HG03565 (cell line): Measurements from ENCODE around the gene TMPRSS12.
"Not testable (repeated sequence)": the region's sequence is repeated elsewhere in the genome, so short reads cannot be mapped to it uniquely, and the experiment has no call there.

ENCODE experiments used
- ATAC-seq: cut with Tn5 transposase; IDR thresholded peaks from one replicate; pipeline ENCODE4 v1.9.1; 2021; ENCODE audit warnings: mild to moderate bottlenecking, moderate library complexity; ENCODE audit not compliant: unreplicated experiment

TMPRSS12 gene, protein sequence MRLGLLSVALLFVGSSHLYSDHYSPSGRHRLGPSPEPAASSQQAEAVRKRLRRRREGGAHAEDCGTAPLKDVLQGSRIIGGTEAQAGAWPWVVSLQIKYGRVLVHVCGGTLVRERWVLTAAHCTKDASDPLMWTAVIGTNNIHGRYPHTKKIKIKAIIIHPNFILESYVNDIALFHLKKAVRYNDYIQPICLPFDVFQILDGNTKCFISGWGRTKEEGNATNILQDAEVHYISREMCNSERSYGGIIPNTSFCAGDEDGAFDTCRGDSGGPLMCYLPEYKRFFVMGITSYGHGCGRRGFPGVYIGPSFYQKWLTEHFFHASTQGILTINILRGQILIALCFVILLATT

GRCh38 chr12:50842637-50843493 lies at the start of gene TMPRSS12:
TMPRSS12 (plus strand) TSS chr12:50842926; CDS start chr12:50842965, 39 bp downstream.
- no peak for ATAC-seq

- no peak for ATAC-seq
Measured at GRCh38 chr12:50799908-50800307, 42.8 kb upstream of the TMPRSS12 start.

- no peak for ATAC-seq
Measured at GRCh38 chr12:50803230-50803875, 39.4 kb upstream of the TMPRSS12 start.

DNA sequence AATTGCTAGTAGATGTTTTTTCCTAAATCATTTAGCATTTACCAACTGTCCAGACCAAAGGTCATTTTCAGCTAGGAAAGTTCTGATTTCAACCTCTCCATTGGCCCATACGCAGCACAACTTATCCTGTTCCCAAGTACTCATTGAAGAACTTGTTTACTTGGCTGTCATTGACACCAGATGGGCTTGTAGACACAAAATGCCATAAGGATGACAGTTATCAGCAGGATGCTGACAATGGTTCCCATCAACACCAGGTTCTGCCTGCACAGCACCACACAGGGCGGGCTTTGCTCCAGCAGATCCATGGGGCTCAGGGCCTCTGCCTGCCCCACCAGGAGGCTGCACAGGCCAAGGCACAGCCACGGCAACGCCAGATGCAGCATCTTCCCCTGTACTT lies 36.5 kb upstream of the TMPRSS12 start:
- ATAC-seq = no peak

- not testable (repeated sequence) for ATAC-seq
Measured at GRCh38 chr12:50809131-50809530, 33.6 kb upstream of the TMPRSS12 start.

GRCh38 chr12:50814921-50815320 lies 27.8 kb upstream of the TMPRSS12 start:
- ATAC-seq = not testable (repeated sequence)

- no peak for ATAC-seq
Measured at GRCh38 chr12:50820177-50820576, 22.5 kb upstream of the TMPRSS12 start.

GRCh38 chr12:50822082-50822481 lies 20.6 kb upstream of the TMPRSS12 start:
- no peak for ATAC-seq

DNA sequence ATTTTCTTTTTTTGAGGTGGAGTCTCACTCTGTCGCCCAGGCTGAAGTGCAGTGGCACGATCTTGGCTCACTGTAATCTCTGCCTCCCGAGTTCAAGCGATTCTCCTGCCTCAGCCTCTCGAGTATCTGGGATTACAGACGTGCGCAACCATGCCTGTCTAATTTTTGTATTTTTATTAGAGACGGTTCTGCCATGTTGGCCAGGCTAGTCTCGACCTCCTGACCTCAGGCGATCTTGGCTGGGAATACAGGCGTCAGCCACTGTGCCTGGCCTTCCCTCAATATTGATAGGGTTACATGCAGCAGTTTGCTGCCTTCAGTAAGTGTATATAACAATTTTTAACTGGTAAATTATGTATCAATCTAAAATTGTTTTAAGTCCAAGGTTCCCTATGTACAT lies 19.0 kb upstream of the TMPRSS12 start:
- not testable (repeated sequence) for ATAC-seq

- ATAC-seq = no peak
Measured at GRCh38 chr12:50824914-50825313, 17.8 kb upstream of the TMPRSS12 start.

DNA sequence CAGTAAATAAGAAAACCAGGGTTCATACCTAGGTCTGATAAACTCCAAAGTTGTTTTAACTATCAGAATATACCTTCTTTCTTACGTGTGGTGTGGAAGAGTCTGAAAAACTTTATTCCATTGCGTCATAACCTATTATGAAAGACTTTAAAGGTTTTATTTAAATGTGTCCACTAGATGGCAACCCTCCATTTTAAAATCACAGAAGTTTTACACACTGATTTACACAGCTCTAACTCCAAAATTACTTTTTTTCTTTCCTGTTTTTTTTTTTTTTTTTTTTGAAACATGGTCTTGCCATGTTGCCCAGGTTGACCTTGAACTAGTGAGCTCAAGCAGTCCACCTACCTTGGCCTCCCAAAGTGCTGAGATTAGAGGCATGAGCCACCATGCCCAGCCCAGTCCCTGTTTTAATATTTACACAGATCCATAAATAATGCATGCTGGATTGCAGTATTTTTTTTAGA lies 17.3 kb upstream of the TMPRSS12 start:
- ATAC-seq = no peak

- no peak for ATAC-seq
Measured at GRCh38 chr12:50828121-50828520, 14.6 kb upstream of the TMPRSS12 start.

DNA sequence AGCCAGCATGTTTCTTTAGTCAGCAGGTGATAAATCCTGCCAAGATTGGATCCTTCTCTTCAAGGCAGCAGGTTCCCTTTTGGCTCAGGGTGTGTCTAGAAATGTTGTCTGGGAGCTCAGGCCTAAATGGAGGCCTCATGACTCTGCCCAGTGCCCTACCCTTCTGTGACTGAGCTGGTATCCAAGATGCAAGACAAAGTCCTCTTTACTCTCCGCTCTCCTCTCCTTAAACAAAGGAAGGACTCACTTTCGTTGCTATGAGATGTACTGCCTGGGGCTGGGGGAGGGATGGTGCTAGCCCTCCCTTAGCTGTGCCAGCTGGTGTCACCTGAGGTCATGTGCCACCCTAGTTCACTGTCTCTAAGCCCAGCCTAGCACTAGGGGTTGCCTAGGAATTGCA lies 13.8 kb upstream of the TMPRSS12 start:
- ATAC-seq = no peak

- not testable (repeated sequence) for ATAC-seq
Measured at GRCh38 chr12:50833801-50834200, 8.9 kb upstream of the TMPRSS12 start.

DNA sequence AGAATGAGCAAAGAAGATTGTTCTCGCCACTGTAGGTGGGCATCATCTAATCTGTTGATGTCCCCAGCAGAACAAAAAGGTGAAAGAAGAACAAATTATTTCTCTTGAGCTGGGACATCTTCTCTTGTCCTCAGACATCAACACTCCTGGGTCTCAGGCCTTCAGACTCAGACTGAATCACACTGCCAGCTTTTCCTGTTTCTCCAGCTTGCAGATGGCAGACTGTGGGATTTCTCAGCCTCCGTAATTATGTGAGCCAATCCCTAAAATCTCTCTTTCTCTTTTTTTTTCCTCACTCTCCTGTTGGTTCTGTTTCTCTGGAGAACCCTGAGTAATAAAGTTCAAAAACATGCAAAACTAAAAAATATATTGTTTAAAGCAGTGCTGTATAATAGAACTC lies 3.7 kb upstream of the TMPRSS12 start:
- ATAC-seq = no peak

DNA sequence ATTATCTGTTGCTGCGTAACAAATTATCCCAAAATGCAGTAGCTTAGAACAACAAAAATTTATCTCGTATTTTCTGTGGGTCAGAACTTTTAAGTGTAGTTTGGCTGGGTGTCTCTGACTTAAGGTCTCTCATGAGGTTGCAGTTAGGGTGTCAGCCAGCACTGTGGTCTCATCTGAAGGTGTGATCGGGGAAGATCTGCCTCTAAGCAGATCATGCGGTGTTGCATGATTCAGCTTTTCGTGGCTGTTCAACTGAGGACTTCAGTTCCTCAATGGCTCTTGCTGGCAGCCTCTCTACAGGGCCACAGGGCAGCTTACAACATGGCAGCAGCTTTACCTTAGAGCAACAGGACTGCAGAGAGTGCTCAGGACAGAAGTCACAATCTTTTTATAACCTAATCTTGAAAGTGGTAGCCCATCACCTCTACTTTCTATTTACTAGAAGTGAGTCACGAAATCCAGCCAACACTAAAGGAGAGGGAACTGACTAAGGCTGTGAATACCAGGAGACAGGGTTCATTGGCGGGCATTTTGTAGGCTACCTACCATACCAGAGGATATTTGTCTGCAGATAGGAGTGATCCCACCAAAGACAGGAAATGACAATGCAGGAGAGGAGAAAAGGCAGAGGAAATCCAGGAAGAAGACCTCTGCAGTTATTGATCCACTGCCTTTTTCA lies 1.8 kb upstream of the TMPRSS12 start:
- no peak for ATAC-seq

DNA sequence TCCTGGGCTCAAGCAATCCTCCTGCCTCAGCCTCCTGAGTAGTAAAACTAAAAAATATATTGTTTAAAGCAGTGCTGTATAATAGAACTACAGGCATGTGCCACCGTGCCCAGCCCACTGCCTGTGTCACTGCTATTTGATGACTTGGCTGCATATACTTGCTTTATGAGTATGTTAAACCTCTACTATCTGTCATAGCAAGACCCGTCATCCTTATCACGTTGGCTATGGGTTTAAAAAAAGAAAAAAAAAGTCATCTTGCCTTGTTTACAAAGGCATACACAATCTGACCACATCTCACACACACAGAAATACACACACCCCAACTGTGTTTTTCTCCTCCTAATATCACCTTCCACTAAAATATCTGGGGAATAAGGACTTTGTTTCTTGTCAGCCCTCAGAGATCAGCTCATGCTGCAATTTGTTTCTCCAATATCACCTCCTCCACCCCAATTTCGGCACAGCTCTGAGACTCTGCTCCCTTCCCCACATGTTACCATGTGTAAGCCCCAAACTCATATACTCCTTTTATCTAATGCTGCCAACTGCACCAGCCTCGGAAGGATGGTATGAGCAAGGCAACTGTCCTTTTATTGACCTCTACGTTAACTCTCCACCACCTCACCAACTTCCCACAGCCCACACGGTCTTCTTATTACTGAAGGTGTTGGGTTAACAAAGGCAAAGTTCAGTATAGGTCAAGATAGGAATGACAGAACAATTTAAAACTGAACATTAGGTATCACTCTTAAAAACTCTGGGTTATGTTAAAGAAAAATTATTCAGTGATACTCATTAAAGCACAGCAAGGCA lies 802 bp upstream of the TMPRSS12 start:
- ATAC-seq = no peak

DNA sequence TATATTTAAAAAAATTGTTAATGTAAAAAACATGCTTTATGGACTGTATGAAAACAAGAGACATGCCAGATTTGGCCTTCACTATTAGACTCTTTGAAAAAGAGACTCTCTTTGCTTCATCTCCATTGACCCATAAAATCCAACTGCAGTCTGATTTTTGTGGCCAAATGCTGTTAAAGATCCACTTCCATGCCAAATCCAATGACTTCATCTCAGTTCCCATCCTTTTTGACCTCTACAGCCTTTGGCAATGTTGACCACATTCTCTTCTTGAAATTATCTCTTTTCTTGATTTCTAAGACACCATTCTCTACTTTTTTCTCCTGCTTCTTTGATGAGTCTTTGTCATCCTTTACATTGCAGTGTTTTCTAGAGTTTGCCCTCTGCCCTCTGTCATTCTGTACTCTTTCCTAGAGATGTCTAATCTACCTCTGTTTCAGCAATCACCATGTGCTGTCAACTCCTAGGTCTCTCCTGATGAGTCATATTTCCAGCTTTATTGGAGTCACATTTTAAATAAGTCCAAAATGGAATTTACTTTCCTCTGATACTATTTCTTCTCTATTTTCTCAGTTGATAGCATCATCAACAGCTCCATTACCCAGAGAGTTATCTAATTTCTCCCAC lies 2.4 kb downstream of the TMPRSS12 start:
- no peak for ATAC-seq

GRCh38 chr12:50848963-50849362 lies 6.2 kb downstream of the TMPRSS12 start:
- ATAC-seq = no peak

GRCh38 chr12:50855218-50855617 lies 12.5 kb downstream of the TMPRSS12 start:
- ATAC-seq = not testable (repeated sequence)
